Peyer's patch (tissue), 4 donors: ENCODE results near the gene SPEF1.

Source experiments
- POLR2A ChIP-seq, 2 donors: fragments of 450-650 bp; IDR thresholded peaks; one replicate each; pipeline ENCODE4 v1.5.1; 2017; ENCODE audit warnings: antibody characterized with exemption in 2 of 2, mild to moderate bottlenecking in 2 of 2, moderate library complexity in 2 of 2
- TF ChIP-seq, protein P1 (sequence below), 6 experiments: fragments of 450-650 bp in 4 of 6; fragments of 200-600 bp in 2 of 6; sonication (generic) in 1 of 6; IDR thresholded peaks; one replicate each; pipeline ENCODE4 v1.5.1; 2017 to 2019; ENCODE audit warnings: antibody characterized with exemption in 6 of 6, mild to moderate bottlenecking in 3 of 6, moderate library complexity in 1 of 6

DNA sequence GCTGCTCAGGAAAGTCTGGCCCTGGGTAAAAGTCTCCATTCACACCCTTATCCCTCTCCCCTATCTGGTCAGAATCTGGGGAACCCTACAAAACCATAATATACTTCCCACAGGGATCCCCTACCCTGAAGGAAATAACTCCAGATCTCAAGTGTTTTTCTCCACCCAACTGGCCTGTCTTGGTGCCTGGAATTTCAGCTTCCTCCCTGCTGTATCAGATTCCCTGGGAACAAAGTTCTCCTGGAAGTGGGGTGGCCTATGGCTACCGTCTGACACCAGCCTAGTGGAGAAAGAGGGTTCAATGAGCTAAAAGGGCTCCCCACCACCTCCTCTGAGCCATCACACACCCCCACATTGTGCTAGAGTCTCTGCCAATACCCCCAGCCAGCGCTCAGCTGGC is 33.8 kb downstream of the SPEF1 start:
- TF ChIP-seq, protein P1, sequence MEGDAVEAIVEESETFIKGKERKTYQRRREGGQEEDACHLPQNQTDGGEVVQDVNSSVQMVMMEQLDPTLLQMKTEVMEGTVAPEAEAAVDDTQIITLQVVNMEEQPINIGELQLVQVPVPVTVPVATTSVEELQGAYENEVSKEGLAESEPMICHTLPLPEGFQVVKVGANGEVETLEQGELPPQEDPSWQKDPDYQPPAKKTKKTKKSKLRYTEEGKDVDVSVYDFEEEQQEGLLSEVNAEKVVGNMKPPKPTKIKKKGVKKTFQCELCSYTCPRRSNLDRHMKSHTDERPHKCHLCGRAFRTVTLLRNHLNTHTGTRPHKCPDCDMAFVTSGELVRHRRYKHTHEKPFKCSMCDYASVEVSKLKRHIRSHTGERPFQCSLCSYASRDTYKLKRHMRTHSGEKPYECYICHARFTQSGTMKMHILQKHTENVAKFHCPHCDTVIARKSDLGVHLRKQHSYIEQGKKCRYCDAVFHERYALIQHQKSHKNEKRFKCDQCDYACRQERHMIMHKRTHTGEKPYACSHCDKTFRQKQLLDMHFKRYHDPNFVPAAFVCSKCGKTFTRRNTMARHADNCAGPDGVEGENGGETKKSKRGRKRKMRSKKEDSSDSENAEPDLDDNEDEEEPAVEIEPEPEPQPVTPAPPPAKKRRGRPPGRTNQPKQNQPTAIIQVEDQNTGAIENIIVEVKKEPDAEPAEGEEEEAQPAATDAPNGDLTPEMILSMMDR (IDR thresholded peaks at IDR 0.05): no peak
- TF ChIP-seq POLR2A (IDR thresholded peaks at IDR 0.05): no peak
